T-helper 2 cell treated with Interferon-gamma antibody and Interleukin-4, amounts not matched to agents 5 μg/mL and 100 μg/mL, for 36 hours (primary cell): Measurements from ENCODE around the gene TGIF1.

Experiments used
- DNase-seq: peaks from one replicate; pipeline ENCODE4 v3.0.0; 2021; ENCODE audit warnings: low spot score
- H3K27ac Mint-ChIP-seq: one replicate; pipeline ENCODE4 v1.8.0; 2021; ENCODE audit warnings: mild to moderate bottlenecking, mixed read lengths
- H3K27me3 Mint-ChIP-seq: one replicate; pipeline ENCODE4 v1.8.0; 2021; ENCODE audit warnings: low read depth, mixed read lengths
- H3K36me3 Mint-ChIP-seq: one replicate; pipeline ENCODE4 v1.8.0; 2021; ENCODE audit warnings: low read depth, mixed read lengths
- H3K4me1 Mint-ChIP-seq: one replicate; pipeline ENCODE4 v1.8.0; 2021; ENCODE audit warnings: low read depth, mixed read lengths
- H3K4me3 Mint-ChIP-seq: one replicate; pipeline ENCODE4 v1.8.0; 2022; ENCODE audit warnings: mild to moderate bottlenecking, moderate library complexity, mixed read lengths
- H3K9me3 Mint-ChIP-seq: one replicate; pipeline ENCODE4 v1.8.0; 2021; ENCODE audit warnings: mixed read lengths

Gene TGIF1

GRCh38 chr18:3492721-3493120 lies 42.7 kb downstream of the TGIF1 start:
- Mint-ChIP-seq H3K9me3 (no peaks in the 10 kb centered on the region), H3K36me3 (no peaks in the 10 kb centered on the region), H3K27me3 (peaks cover 31% of the 10 kb centered on the region), H3K27ac (no peak overlapping the region), H3K4me3 (no peak overlapping the region), H3K4me1 (peaks cover 3% of the 10 kb centered on the region)
- DNase-seq, result no peak

GRCh38 chr18:3493501-3494244 lies 43.7 kb downstream of the TGIF1 start:
- H3K9me3 Mint-ChIP-seq, result no peaks in the 10 kb centered on the region
- no peaks in the 10 kb centered on the region for H3K36me3 Mint-ChIP-seq
- DNase-seq, result no peak
- H3K4me3 Mint-ChIP-seq, result peak overlapping the region; percentile 43
- H3K27ac Mint-ChIP-seq, result no peak overlapping the region
- H3K27me3 Mint-ChIP-seq, result peaks cover 41% of the 10 kb centered on the region
- H3K4me1 Mint-ChIP-seq, result peaks cover 3% of the 10 kb centered on the region

- H3K27ac Mint-ChIP-seq, result no peak overlapping the region
- no peaks in the 10 kb centered on the region for H3K36me3 Mint-ChIP-seq
- no peaks in the 10 kb centered on the region for H3K9me3 Mint-ChIP-seq
- H3K4me3 Mint-ChIP-seq, result no peak overlapping the region
- peaks cover 3% of the 10 kb centered on the region for H3K4me1 Mint-ChIP-seq
- H3K27me3 Mint-ChIP-seq, result peaks cover 43% of the 10 kb centered on the region
- no peak for DNase-seq
Measured at GRCh38 chr18:3494245-3494526, 44.2 kb downstream of the TGIF1 start.

- DNase-seq, result no peak
- no peaks in the 10 kb centered on the region for H3K9me3 Mint-ChIP-seq
- peaks cover 5% of the 10 kb centered on the region for H3K4me1 Mint-ChIP-seq
- peaks cover 46% of the 10 kb centered on the region for H3K27me3 Mint-ChIP-seq
- H3K4me3 Mint-ChIP-seq, result no peak overlapping the region
- H3K27ac Mint-ChIP-seq, result no peak overlapping the region
- H3K36me3 Mint-ChIP-seq, result no peaks in the 10 kb centered on the region
Measured at GRCh38 chr18:3494569-3494968, 44.6 kb downstream of the TGIF1 start.

GRCh38 chr18:3495691-3496430 lies 45.9 kb downstream of the TGIF1 start:
- H3K4me3 Mint-ChIP-seq, result no peak overlapping the region
- H3K9me3 Mint-ChIP-seq, result no peaks in the 10 kb centered on the region
- no peaks in the 10 kb centered on the region for H3K36me3 Mint-ChIP-seq
- DNase-seq, result no peak
- peaks cover 10% of the 10 kb centered on the region for H3K4me1 Mint-ChIP-seq
- peaks cover 55% of the 10 kb centered on the region for H3K27me3 Mint-ChIP-seq
- H3K27ac Mint-ChIP-seq, result no peak overlapping the region

GRCh38 chr18:3498698-3499471 lies 48.9 kb downstream of the TGIF1 start:
- Mint-ChIP-seq H3K9me3 (no peaks in the 10 kb centered on the region), H3K27ac (no peak overlapping the region), H3K4me1 (peaks cover 7% of the 10 kb centered on the region), H3K36me3 (no peaks in the 10 kb centered on the region), H3K4me3 (peak overlapping the region; percentile 66), H3K27me3 (peaks cover 58% of the 10 kb centered on the region)
- peak; percentile 8 for DNase-seq

GRCh38 chr18:3499501-3499900 lies 49.5 kb downstream of the TGIF1 start:
- Mint-ChIP-seq H3K4me1 (peaks cover 7% of the 10 kb centered on the region), H3K27ac (no peak overlapping the region), H3K27me3 (peaks cover 54% of the 10 kb centered on the region), H3K4me3 (peak overlapping the region; percentile 56), H3K9me3 (no peaks in the 10 kb centered on the region), H3K36me3 (no peaks in the 10 kb centered on the region)
- DNase-seq, result no peak

GRCh38 chr18:3500016-3500415 lies 50.0 kb downstream of the TGIF1 start:
- no peak for DNase-seq
- no peaks in the 10 kb centered on the region for H3K36me3 Mint-ChIP-seq
- H3K4me1 Mint-ChIP-seq, result peaks cover 7% of the 10 kb centered on the region
- peaks cover 54% of the 10 kb centered on the region for H3K27me3 Mint-ChIP-seq
- no peak overlapping the region for H3K27ac Mint-ChIP-seq
- no peak overlapping the region for H3K4me3 Mint-ChIP-seq
- no peaks in the 10 kb centered on the region for H3K9me3 Mint-ChIP-seq

GRCh38 chr18:3502650-3503049 lies 52.7 kb downstream of the TGIF1 start:
- H3K36me3 Mint-ChIP-seq, result no peaks in the 10 kb centered on the region
- no peak for DNase-seq
- H3K27me3 Mint-ChIP-seq, result peaks cover 49% of the 10 kb centered on the region
- H3K9me3 Mint-ChIP-seq, result no peaks in the 10 kb centered on the region
- H3K4me1 Mint-ChIP-seq, result peaks cover 7% of the 10 kb centered on the region
- no peak overlapping the region for H3K4me3 Mint-ChIP-seq
- H3K27ac Mint-ChIP-seq, result no peak overlapping the region

GRCh38 chr18:3504637-3505036 lies 54.7 kb downstream of the TGIF1 start:
- Mint-ChIP-seq H3K4me1 (peaks cover 4% of the 10 kb centered on the region), H3K27ac (no peak overlapping the region)

GRCh38 chr18:3508576-3509549 lies 58.9 kb downstream of the TGIF1 start:
- Mint-ChIP-seq H3K27me3 (peaks cover 1% of the 10 kb centered on the region), H3K4me1 (peaks cover 3% of the 10 kb centered on the region), H3K4me3 (no peak overlapping the region), H3K27ac (no peak overlapping the region), H3K36me3 (no peaks in the 10 kb centered on the region), H3K9me3 (no peaks in the 10 kb centered on the region)
- no peak for DNase-seq

More at GRCh38 chr18:3504637-3505036, 54.7 kb downstream of the TGIF1 start:
- Mint-ChIP-seq H3K4me3 (no peak overlapping the region), H3K36me3 (no peaks in the 10 kb centered on the region), H3K9me3 (no peaks in the 10 kb centered on the region), H3K27me3 (peaks cover 34% of the 10 kb centered on the region)
- DNase-seq, result no peak
